SK-N-SH (cell line): ENCODE data around the gene SRGAP3. TPM values are rescaled to one million over a fixed set of nuclear protein-coding genes. Genes with fewer than 3 reads are reported as not detected.
A peak's percentile ranks its signal among the peaks of the same experiment; 100 is the strongest.

Experiments
- CTCF ChIA-PET: fragments of 300-600, 350-600 bp; formaldehyde crosslinking; extraction: SDS; loops from one replicate; lab custom pipeline; 2021; lab: Yijun Ruan, JAX
- POLR2A ChIA-PET: fragments of 350-600 bp; sonication (Branson Sonifier 250); formaldehyde crosslinking; extraction: SDS; loops from one replicate; lab custom pipeline; 2020; ENCODE audit warnings: antibody characterized with exemption, inconsistent platforms; lab: Yijun Ruan, JAX
- DNase-seq: peaks from one replicate; pipeline ENCODE4 v3.0.0; 2012
- H2AFZ ChIP-seq: fragments of 200-600 bp; sonication (generic); 2 replicates; pipeline ENCODE4 v1.8.1; 2016; ENCODE audit warnings: antibody characterized with exemption, mild to moderate bottlenecking, low read depth
- H3F3A ChIP-seq: fragments of 200-600 bp; sonication (generic); replicated peaks from 2 replicates; pipeline ENCODE3; 2016; ENCODE audit warnings: antibody characterized with exemption, mild to moderate bottlenecking; ENCODE audit not compliant: insufficient read depth
- H3K27ac ChIP-seq, 2 experiments: fragments of 200-500 bp in 1 of 2; fragments of 200-600 bp in 1 of 2; sonication (Bioruptor generic) in 1 of 2; sonication (generic), shearing (Covaris generic) in 1 of 2; 2 replicates each; pipeline versions ENCODE4 v1.5.1 to v1.6.1; 2014 to 2016; ENCODE audit warnings: low read depth in 2 of 2, inconsistent platforms in 1 of 2, low read length in 1 of 2, mild to moderate bottlenecking in 1 of 2, mixed read lengths in 1 of 2
- H3K27me3 ChIP-seq: fragments of 200-600 bp; sonication (generic), shearing (Covaris generic); 2 replicates; pipeline ENCODE4 v1.6.1; 2016; ENCODE audit warnings: mixed run types; ENCODE audit not compliant: insufficient read depth
- H3K36me3 ChIP-seq, 2 experiments: fragments of 200-500 bp in 1 of 2; fragments of 200-600 bp in 1 of 2; sonication (Bioruptor generic) in 1 of 2; sonication (generic) in 1 of 2; replicated peaks in 1 of 2; 2 replicates each; pipeline versions ENCODE3 to v1.5.1; 2014 to 2016; ENCODE audit warnings: low read length in 1 of 2, mild to moderate bottlenecking in 1 of 2; ENCODE audit not compliant: insufficient read depth in 2 of 2, control insufficient read depth in 1 of 2
- H3K4me1 ChIP-seq, 2 experiments: fragments of 200-500 bp in 1 of 2; fragments of 200-600 bp in 1 of 2; sonication (Bioruptor generic) in 1 of 2; sonication (generic), shearing (Covaris generic) in 1 of 2; 2 replicates each; pipeline versions ENCODE4 v1.5.1 to v1.6.1; 2014 to 2016; ENCODE audit warnings: low read depth in 1 of 2, low read length in 1 of 2, mixed run types in 1 of 2; ENCODE audit not compliant: insufficient read depth in 2 of 2, control insufficient read depth in 1 of 2
- H3K4me2 ChIP-seq: fragments of 200-600 bp; sonication (generic), shearing (Covaris generic); 2 replicates; pipeline ENCODE4 v1.6.1; 2017; ENCODE audit warnings: mixed run types
- H3K4me3 ChIP-seq, 2 experiments: fragments of 200-500 bp in 1 of 2; fragments of 200-600 bp in 1 of 2; sonication (Bioruptor generic) in 1 of 2; sonication (generic), shearing (Covaris generic) in 1 of 2; 2 replicates each; pipeline versions ENCODE4 v1.5.1 to v1.8.1; 2014 to 2016; ENCODE audit warnings: low read depth in 2 of 2, inconsistent platforms in 1 of 2, low read length in 1 of 2, mild to moderate bottlenecking in 1 of 2, mixed read lengths in 1 of 2, moderate library complexity in 1 of 2
- H3K79me2 ChIP-seq: fragments of 200-600 bp; sonication (generic); 2 replicates; pipeline ENCODE4 v1.8.1; 2017; ENCODE audit warnings: mild to moderate bottlenecking; ENCODE audit not compliant: insufficient read depth
- H3K9ac ChIP-seq: fragments of 200-600 bp; sonication (generic); 2 replicates; pipeline ENCODE4 v1.6.1; 2017; ENCODE audit warnings: mixed run types
- H3K9me2 ChIP-seq: fragments of 200-600 bp; sonication (generic); 2 replicates; pipeline ENCODE4 v1.6.1; 2017; ENCODE audit warnings: mixed run types
- H3K9me3 ChIP-seq: fragments of 200-600 bp; sonication (generic); 2 replicates; pipeline ENCODE4 v1.6.1; 2017; ENCODE audit warnings: mixed run types, mild to moderate bottlenecking, moderate library complexity
- H4K20me1 ChIP-seq: fragments of 200-600 bp; sonication (generic); 2 replicates; pipeline ENCODE4 v1.6.1; 2017; ENCODE audit warnings: mild to moderate bottlenecking, mixed run types; ENCODE audit not compliant: insufficient read depth
- CHD2 ChIP-seq: fragments of 150-350 bp; IDR thresholded peaks from 2 replicates; pipeline ENCODE4 v1.6.1; 2018; ENCODE audit warnings: low read length; ENCODE audit not compliant: partially characterized antibody
- EP300 ChIP-seq, 2 experiments: IDR thresholded peaks; 2 replicates each; pipeline versions ENCODE4 v1.4.0 to v1.6.1; 2012; ENCODE audit warnings: borderline replicate concordance in 1 of 2, low read depth in 1 of 2, low read length in 1 of 2
- EZH2phosphoT487 ChIP-seq: fragments of 200-600 bp; sonication (generic); IDR thresholded peaks from 2 replicates; pipeline ENCODE4 v1.6.1; 2017; ENCODE audit warnings: low read depth, mixed run types, mild to moderate bottlenecking, antibody characterized with exemption, moderate library complexity, borderline replicate concordance
- FOSL2 ChIP-seq: IDR thresholded peaks from 2 replicates; pipeline ENCODE4 v1.4.0; 2012; ENCODE audit warnings: low read depth, mild to moderate bottlenecking, moderate library complexity, borderline replicate concordance
- FOXJ3 ChIP-seq: sonication (generic); formaldehyde crosslinking; IDR thresholded peaks from 2 replicates; pipeline ENCODE4 v1.5.1; 2020; ENCODE audit warnings: mild to moderate bottlenecking, missing genetic modification reagents
- FOXM1 ChIP-seq: IDR thresholded peaks from 2 replicates; pipeline ENCODE4 v1.4.0; 2012; ENCODE audit warnings: low read depth, mild to moderate bottlenecking
- GATA2 ChIP-seq: sonication (generic); formaldehyde crosslinking; IDR thresholded peaks from 2 replicates; pipeline ENCODE4 v1.5.0; 2020; ENCODE audit warnings: mild to moderate bottlenecking, missing genetic modification reagents
- JUND ChIP-seq: IDR thresholded peaks from 2 replicates; pipeline ENCODE4 v1.4.0; 2012
- NFIC ChIP-seq: IDR thresholded peaks from 2 replicates; pipeline ENCODE4 v1.4.0; 2012; ENCODE audit warnings: borderline replicate concordance
- POLR2AphosphoS5 ChIP-seq: IDR thresholded peaks from 2 replicates; pipeline ENCODE4 v1.6.1; 2012; ENCODE audit warnings: low read depth, low read length
- RCOR1 ChIP-seq: fragments of 150-350 bp; IDR thresholded peaks from 2 replicates; pipeline ENCODE4 v1.6.1; 2017; ENCODE audit warnings: antibody characterized with exemption, low read length
- RFX5 ChIP-seq: IDR thresholded peaks from 2 replicates; pipeline ENCODE4 v1.6.1; 2012; ENCODE audit warnings: mild to moderate bottlenecking, improper control_type of control experiment, low read length
- RXRA ChIP-seq: IDR thresholded peaks from 2 replicates; pipeline ENCODE4 v1.4.0; 2012; ENCODE audit warnings: low read depth, mild to moderate bottlenecking, borderline replicate concordance
- TCF12 ChIP-seq: IDR thresholded peaks from 2 replicates; pipeline ENCODE4 v1.4.0; 2012
- TEAD4 ChIP-seq: IDR thresholded peaks from 2 replicates; pipeline ENCODE4 v1.4.0; 2012; ENCODE audit warnings: mild to moderate bottlenecking, borderline replicate concordance; ENCODE audit not compliant: insufficient read depth
- YY1 ChIP-seq: IDR thresholded peaks from 2 replicates; pipeline ENCODE4 v1.4.0; 2012; ENCODE audit warnings: low read depth, mild to moderate bottlenecking
- WGBS: methylation state at CpG from one replicate; pipeline ENCODE4 v1.1.6; 2017; ENCODE audit warnings: low lambda C conversion rate; 5-methylcytosine and 5-hydroxymethylcytosine counted together
- polyA plus RNA-seq, 3 experiments: library from polyadenylated mRNA; depleted of rRNA; stranded (reverse); fragments of >200 nt; gene quantifications; 2 replicates each; pipeline ENCODE4 v1.2.3, GENCODE V29; 2012
- TF ChIP-seq, protein P1 (sequence below): IDR thresholded peaks from 2 replicates; pipeline ENCODE4 v1.4.0; 2012; ENCODE audit warnings: low read depth, borderline replicate concordance

SRGAP3 gene
- polyA plus RNA-seq, 1 of the 3 experiments (the other 2 are of a cell fraction), result 2.8 TPM

DNA sequence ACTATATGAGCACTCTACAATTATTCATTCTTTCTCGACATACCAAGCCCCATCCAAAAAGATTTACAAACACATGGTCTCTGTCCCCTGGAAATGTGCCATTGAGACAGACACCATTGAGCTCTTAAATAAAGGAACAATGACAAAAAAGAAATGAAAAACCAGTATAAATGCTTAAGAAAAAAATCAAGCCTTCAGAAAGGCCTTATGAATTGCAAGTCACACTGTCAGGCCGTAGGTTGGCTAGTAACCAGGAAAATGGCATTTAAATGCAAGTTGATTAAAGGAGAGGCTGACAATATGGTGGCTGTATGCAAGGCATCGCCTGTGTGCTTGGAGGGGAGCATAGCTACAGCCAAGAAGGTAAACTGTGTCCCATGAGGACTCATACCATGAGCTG, 49.7 kb downstream of the SRGAP3 start:
- no peak overlapping the region for H3K4me2 ChIP-seq
- no peaks in the 10 kb centered on the region for H3K36me3 ChIP-seq
- H3K4me1 ChIP-seq, result peaks cover 0 to 50% of the 10 kb centered on the region in 2 experiments; a peak in 2 of 4 replicates
- H3K9me3 ChIP-seq, result no peaks in the 10 kb centered on the region
- no peaks in the 10 kb centered on the region for H3K9me2 ChIP-seq
- no peak overlapping the region for H3K9ac ChIP-seq
- TF ChIP-seq RCOR1 (no peak), JUND (no peak), CHD2 (no peak), EZH2phosphoT487 (no peak), NFIC (no peak), RXRA (no peak)
- TF ChIP-seq, protein P1, sequence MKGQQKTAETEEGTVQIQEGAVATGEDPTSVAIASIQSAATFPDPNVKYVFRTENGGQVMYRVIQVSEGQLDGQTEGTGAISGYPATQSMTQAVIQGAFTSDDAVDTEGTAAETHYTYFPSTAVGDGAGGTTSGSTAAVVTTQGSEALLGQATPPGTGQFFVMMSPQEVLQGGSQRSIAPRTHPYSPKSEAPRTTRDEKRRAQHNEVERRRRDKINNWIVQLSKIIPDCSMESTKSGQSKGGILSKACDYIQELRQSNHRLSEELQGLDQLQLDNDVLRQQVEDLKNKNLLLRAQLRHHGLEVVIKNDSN, result no peak
- H3K79me2 ChIP-seq, result no peaks in the 10 kb centered on the region
- H3K27ac ChIP-seq, result no peak overlapping the region
- H3K27me3 ChIP-seq, result no peaks in the 10 kb centered on the region; the same call in 1 of the 2 replicates
- ChIA-PET POLR2A (no interaction called here), CTCF (interaction anchor here (1.6 kb wide), 2 partner anchors 50 to 102 kb away, joined by 3 to 6 read pairs; partner anchors contain the start of gene SRGAP3)
- no peak overlapping the region for H2AFZ ChIP-seq
- no peak for DNase-seq
- no peaks in the 10 kb centered on the region for H3F3A ChIP-seq
- no peaks in the 10 kb centered on the region for H4K20me1 ChIP-seq
- no peak overlapping the region for H3K4me3 ChIP-seq
- 40% methylated on average over 3 of the region's 3 CpGs for WGBS

DNA sequence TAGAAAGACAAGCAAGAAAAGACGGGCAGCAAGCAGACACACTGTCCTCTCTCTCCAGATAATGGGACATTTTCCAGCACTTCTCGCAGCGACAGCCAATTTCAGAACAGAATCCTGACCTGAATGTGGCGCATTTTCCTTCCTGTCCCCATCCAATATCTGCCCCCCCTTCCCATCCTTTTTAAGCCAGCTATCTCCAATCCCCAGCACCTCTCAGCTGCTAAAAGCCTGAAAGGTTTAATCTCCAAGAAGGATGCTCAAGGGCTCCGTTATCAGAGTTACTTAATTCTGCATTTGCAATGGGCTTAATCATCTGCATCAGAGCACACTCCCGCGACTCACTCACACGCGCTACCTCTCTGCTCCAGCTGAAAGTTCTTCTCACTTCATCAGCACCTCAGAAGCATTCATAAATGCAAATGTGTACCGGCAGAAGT, 50.5 kb downstream of the SRGAP3 start:
- peaks cover 0 to 42% of the 10 kb centered on the region in 2 experiments; a peak in 2 of 4 replicates for H3K4me1 ChIP-seq
- H3K9ac ChIP-seq, result no peak overlapping the region
- H3K36me3 ChIP-seq, result no peaks in the 10 kb centered on the region
- peak overlapping the region in 1 of 2 experiments; percentile 55; a peak in 1 of 4 replicates for H3K27ac ChIP-seq
- no peak overlapping the region for H3K4me2 ChIP-seq
- ChIA-PET POLR2A (no interaction called here), CTCF (interaction anchor here (1.7 kb wide), 1 partner anchor 104 kb away, joined by 8 read pairs; no protein-coding TSS in a partner anchor)
- no peaks in the 10 kb centered on the region for H3K9me3 ChIP-seq
- no peaks in the 10 kb centered on the region; the same call in 1 of the 2 replicates for H3K27me3 ChIP-seq
- TF ChIP-seq, protein P1, result no peak
- TF ChIP-seq EP300 (IDR thresholded peaks at IDR 0.05; ENCODE audit: borderline replicate concordance in 1 of 2, low read depth in 1 of 2, low read length in 1 of 2), result peak in 1 of 2 experiments; percentile 20; a peak in 1 of 4 replicates
- no peak for TF ChIP-seq YY1
- TF ChIP-seq GATA2, result peak; percentile 49
- TF ChIP-seq RCOR1, result no peak
- no peak for TF ChIP-seq FOXM1
- TF ChIP-seq RFX5, result no peak
- no peak for TF ChIP-seq NFIC
- no peak for TF ChIP-seq POLR2AphosphoS5
- no peak for TF ChIP-seq TEAD4
- TF ChIP-seq EZH2phosphoT487, result no peak
- no peak for TF ChIP-seq FOXJ3
- TF ChIP-seq RXRA, result no peak
- no peak for TF ChIP-seq TCF12
- TF ChIP-seq FOSL2, result no peak
- no peaks in the 10 kb centered on the region for H3K9me2 ChIP-seq
- H4K20me1 ChIP-seq, result no peaks in the 10 kb centered on the region
- H3F3A ChIP-seq, result no peaks in the 10 kb centered on the region
- DNase-seq, result peak; percentile 32
- H3K4me3 ChIP-seq, result no peak overlapping the region
- 85% methylated on average over 10 of the region's 10 CpGs for WGBS
- no peaks in the 10 kb centered on the region for H3K79me2 ChIP-seq
- no peak overlapping the region for H2AFZ ChIP-seq
